Endothelial cell of umbilical vein (primary cell): ENCODE data around the gene RTP1. TPM values are rescaled to one million over a fixed set of nuclear protein-coding genes. Genes with fewer than 3 reads are reported as not detected.

Experiments used
- BruUV-seq: library from RNA; stranded (reverse); fragments of 400-500 nt; replicated peaks from 2 replicates; lab custom pipeline; 2021; lab: Mats Ljungman, UMichigan
- CTCF ChIA-PET: fragments of 300-600, 350-600 bp; sonication (Branson Sonifier 250); formaldehyde crosslinking; loops from one replicate; lab custom pipeline; 2021; ENCODE audit warnings: antibody characterized with exemption, inconsistent platforms; lab: Charles Lee
- POLR2A ChIA-PET: fragments of 300-600, 350-600 bp; sonication (Branson Sonifier 250); formaldehyde crosslinking; loops from one replicate; lab custom pipeline; 2021; ENCODE audit warnings: antibody characterized with exemption, inconsistent platforms; lab: Charles Lee
- DNase-seq: peaks from one replicate; pipeline ENCODE4 v3.0.0-alpha.2; 2011; ENCODE audit warnings: low read depth, low spot score
- FAIRE-seq: peaks from 2 replicates; lab custom pipeline; 2011; peaks lifted over from hg19 to GRCh38; lab: Jason Lieb, UNC
- H2AFZ ChIP-seq: 2 replicates; pipeline ENCODE4 v1.6.0; 2012; ENCODE audit warnings: low read depth, low read length, control low read depth, inconsistent platforms
- H3K27ac ChIP-seq: 2 replicates; pipeline ENCODE4 v1.5.1; 2011; ENCODE audit warnings: low read depth, mild to moderate bottlenecking, control low read depth, low read length, moderate library complexity; ENCODE audit not compliant: insufficient read depth
- H3K27me3 ChIP-seq, 2 experiments: 2 replicates each; pipeline versions ENCODE4 v1.6.0 to v1.6.1; 2011; ENCODE audit warnings: low read length in 2 of 2, mixed read lengths in 1 of 2; ENCODE audit not compliant: control insufficient read depth in 2 of 2, insufficient read depth in 2 of 2
- H3K36me3 ChIP-seq, 2 experiments: 2 replicates in 1 of 2; 3 replicates in 1 of 2; pipeline ENCODE4 v1.5.1; 2011; ENCODE audit warnings: low read length in 2 of 2, mild to moderate bottlenecking in 1 of 2, moderate library complexity in 1 of 2; ENCODE audit not compliant: control insufficient read depth in 2 of 2, insufficient read depth in 2 of 2; ENCODE audit errors: extremely low read depth in 1 of 2
- H3K4me1 ChIP-seq: 3 replicates; pipeline ENCODE4 v1.5.1; 2011; ENCODE audit warnings: mild to moderate bottlenecking, low read length; ENCODE audit not compliant: control insufficient read depth, insufficient read depth; ENCODE audit errors: extremely low read depth
- H3K4me2 ChIP-seq: 2 replicates; pipeline ENCODE4 v1.6.1; 2011; ENCODE audit warnings: low read length, control low read depth, mixed read lengths; ENCODE audit not compliant: insufficient read depth
- H3K4me3 ChIP-seq, 3 experiments: fragments of 200-600 bp in 1 of 3; sonication (generic), shearing (Covaris generic) in 1 of 3; replicated peaks in 1 of 3; 2 replicates each; pipeline ENCODE4 v1.5.1; 2011 to 2016; ENCODE audit warnings: control low read depth in 3 of 3, low read length in 3 of 3, mild to moderate bottlenecking in 2 of 3, inconsistent platforms in 1 of 3, low read depth in 1 of 3, moderate library complexity in 1 of 3; ENCODE audit not compliant: insufficient read depth in 1 of 3
- H3K79me2 ChIP-seq: 2 replicates; pipeline ENCODE4 v1.6.0; 2012; ENCODE audit warnings: low read length, inconsistent platforms; ENCODE audit not compliant: control insufficient read depth, insufficient read depth
- H3K9ac ChIP-seq: replicated peaks from 2 replicates; pipeline ENCODE3; 2011; ENCODE audit warnings: low read length, control low read depth; ENCODE audit not compliant: insufficient read depth; ENCODE audit errors: extremely low read depth
- H3K9me1 ChIP-seq: replicated peaks from 3 replicates; pipeline ENCODE4 v1.6.0; 2011; ENCODE audit warnings: mild to moderate bottlenecking, low read length; ENCODE audit not compliant: control insufficient read depth, insufficient read depth; ENCODE audit errors: extremely low read depth
- H3K9me3 ChIP-seq: replicated peaks from 2 replicates; pipeline ENCODE4 v1.5.1; 2012; ENCODE audit warnings: low read length, inconsistent platforms; ENCODE audit not compliant: control insufficient read depth, insufficient read depth
- H4K20me1 ChIP-seq: replicated peaks from 2 replicates; pipeline ENCODE3; 2011; ENCODE audit warnings: mild to moderate bottlenecking, low read length; ENCODE audit not compliant: control insufficient read depth, insufficient read depth; ENCODE audit errors: extremely low read depth
- CTCF ChIP-seq, 2 donors: IDR thresholded peaks; 1 replicate in 1 of 2; 2 replicates in 1 of 2; pipeline ENCODE4 v1.5.1; 2011; ENCODE audit warnings: low read length in 2 of 2, mild to moderate bottlenecking in 2 of 2, moderate library complexity in 2 of 2, control low read depth in 1 of 2, inconsistent platforms in 1 of 2, low read depth in 1 of 2; ENCODE audit not compliant: insufficient read depth in 1 of 2; ENCODE audit errors: extremely low read depth in 1 of 2
- EZH2 ChIP-seq: IDR thresholded peaks from 2 replicates; pipeline ENCODE4 v1.6.1; 2012; ENCODE audit warnings: borderline replicate concordance, low read depth, mild to moderate bottlenecking, moderate library complexity, low read length, inconsistent platforms; ENCODE audit not compliant: severe bottlenecking
- FOS ChIP-seq: IDR thresholded peaks from 2 replicates; pipeline ENCODE4 v1.6.1; 2011; ENCODE audit warnings: mild to moderate bottlenecking, low read length, moderate library complexity, borderline replicate concordance; ENCODE audit not compliant: insufficient read depth
- GATA2 ChIP-seq: IDR thresholded peaks from 2 replicates; pipeline ENCODE4 v1.7.0; 2011; ENCODE audit warnings: low read depth, mild to moderate bottlenecking, moderate library complexity, mixed read lengths, low read length; ENCODE audit not compliant: insufficient read length, insufficient read depth
- JUN ChIP-seq: IDR thresholded peaks from 2 replicates; pipeline ENCODE4 v1.6.1; 2011; ENCODE audit warnings: borderline replicate concordance, low read depth; ENCODE audit not compliant: insufficient read length, insufficient read depth
- MAX ChIP-seq: IDR thresholded peaks from 2 replicates; pipeline ENCODE4 v1.6.1; 2011; ENCODE audit not compliant: insufficient read depth, insufficient read length
- MYC ChIP-seq: IDR thresholded peaks from one replicate; pipeline ENCODE4 v1.6.1; 2011; ENCODE audit warnings: mild to moderate bottlenecking, low read depth, low read length
- POLR2A ChIP-seq: IDR thresholded peaks from 2 replicates; pipeline ENCODE4 v1.6.1; 2012; ENCODE audit warnings: low read depth, mild to moderate bottlenecking, control low read depth, low read length
- POLR2AphosphoS5 ChIP-seq: IDR thresholded peaks from 2 replicates; pipeline ENCODE4 v1.6.1; 2012; ENCODE audit warnings: low read depth, mild to moderate bottlenecking, control low read depth, low read length, moderate library complexity; ENCODE audit not compliant: insufficient read depth
- dilution Hi-C: fragments of 300-500 bp; cut with MboI; formaldehyde crosslinking; loops from one replicate; pipeline ENCODE4 v1.15.0; 2019; ENCODE audit warnings: low sequenced_read_pairs; ENCODE audit not compliant: extremely low pct_ligation_motif_present
- intact Hi-C: fragments of 100-400 bp; cut with micrococcal nuclease; formaldehyde crosslinking; loops from one replicate; pipeline ENCODE4 v1.10.0; 2022
- polyA plus RNA-seq, 4 experiments: library from polyadenylated mRNA; depleted of rRNA in 3 of 4; stranded (reverse) in 3 of 4; unstranded in 1 of 4; fragments of >200 nt; gene quantifications; 2 replicates each; pipeline versions ENCODE4 v1.2.1 to v1.2.3, GENCODE V29; 2011 to 2012; ENCODE audit warnings: missing spikeins in 1 of 4
- total RNA-seq: library from RNA; stranded (reverse); gene quantifications from 2 replicates; pipeline ENCODE4 v1.2.3, GENCODE V29; 2021

Gene RTP1
- total and polyA plus RNA-seq, 2 donors (not counting 3 experiments of a cell fraction or from before 2014, with no cell fraction given): not detected

- H3K9me3 ChIP-seq: no peaks in the 10 kb centered on the region
- H2AFZ ChIP-seq: no peak overlapping the region
- POLR2A ChIA-PET: interaction anchor here (0.6 kb wide), 1 partner anchor 182 kb away, joined by 4 read pairs; no protein-coding TSS in a partner anchor
- no peaks in the 10 kb centered on the region for H3K9me1 ChIP-seq
- H3K27me3 ChIP-seq: peaks cover 2 to 7% of the 10 kb centered on the region in 2 experiments
- H3K4me1 ChIP-seq: no peaks in the 10 kb centered on the region
- intact Hi-C loops (loop anchor here (1.0 kb wide), 3 partner anchors 37 to 301 kb away; partner anchors contain the start of gene ST6GAL1), dilution Hi-C loops (no loop called here)
- H4K20me1 ChIP-seq: no peaks in the 10 kb centered on the region
- no peak overlapping the region for H3K4me2 ChIP-seq
- CTCF ChIA-PET: interaction anchor here (0.8 to 5.5 kb wide), 10 partner anchors 11 to 303 kb away, joined by 3 to 75 read pairs (median 4); partner anchors contain the start of gene RPL39L
- no peak overlapping the region for H3K27ac ChIP-seq
- H3K36me3 ChIP-seq: no peaks in the 10 kb centered on the region
- H3K9ac ChIP-seq: no peak overlapping the region
- TF ChIP-seq CTCF (IDR thresholded peaks at IDR 0.05; ENCODE audit: extremely low read depth in 1 of 2, insufficient read depth in 1 of 2, low read depth in 1 of 2, low read length in 2 of 2) (peak; percentile 10 to 22), FOS (no peak), MYC (no peak), MAX (no peak)
- FAIRE-seq: no peak
- no TSS peak for BruUV-seq
- no peak overlapping the region for H3K4me3 ChIP-seq
- DNase-seq: peak; percentile 16
- H3K79me2 ChIP-seq: no peaks in the 10 kb centered on the region
Measured at GRCh38 chr3:187150599-187150998, 46.7 kb upstream of the RTP1 start.

GRCh38 chr3:187161556-187161955 is 35.7 kb upstream of the RTP1 start:
- no TSS peak for BruUV-seq
- dilution Hi-C loops: no loop called here
- CTCF ChIA-PET: interaction anchor here (2.3 to 7.0 kb wide), 3 partner anchors 23 to 312 kb away, joined by 15 to 109 read pairs (median 18); partner anchors contain the start of gene RPL39L

More at GRCh38 chr3:187161556-187161955, 35.7 kb upstream of the RTP1 start:
- Histone ChIP-seq H3K27me3 (peaks cover 15 to 26% of the 10 kb centered on the region in 2 experiments), H3K79me2 (no peaks in the 10 kb centered on the region), H3K36me3 (no peaks in the 10 kb centered on the region), H4K20me1 (no peaks in the 10 kb centered on the region), H3K4me3 (no peak overlapping the region), H3K27ac (no peak overlapping the region), H3K9ac (no peak overlapping the region), H2AFZ (no peak overlapping the region), H3K4me1 (no peaks in the 10 kb centered on the region), H3K4me2 (no peak overlapping the region), H3K9me3 (no peaks in the 10 kb centered on the region), H3K9me1 (no peaks in the 10 kb centered on the region)
- no peak for DNase-seq
- intact Hi-C loops: loop anchor here (10.0 kb wide), 1 partner anchor 547 kb away; the partner anchor contains the start of gene AHSG
- POLR2A ChIA-PET: no interaction called here
- no peak for FAIRE-seq
- TF ChIP-seq CTCF (IDR thresholded peaks at IDR 0.05; ENCODE audit: extremely low read depth in 1 of 2, insufficient read depth in 1 of 2, low read depth in 1 of 2, low read length in 2 of 2) (no peak), EZH2 (no peak), MYC (no peak), GATA2 (no peak), POLR2AphosphoS5 (no peak), JUN (no peak), FOS (no peak), MAX (no peak), POLR2A (no peak)
